ENCODE data around the gene UBAP1L. TPM values are rescaled to one million over a fixed set of nuclear protein-coding genes. Genes with fewer than 3 reads are reported as not detected.
A peak's percentile ranks its signal among the peaks of the same experiment; 100 is the strongest.

The UBAP1L gene
- total RNA-seq, 1 experiment from 2014 or later: 3.0 TPM

DNA sequence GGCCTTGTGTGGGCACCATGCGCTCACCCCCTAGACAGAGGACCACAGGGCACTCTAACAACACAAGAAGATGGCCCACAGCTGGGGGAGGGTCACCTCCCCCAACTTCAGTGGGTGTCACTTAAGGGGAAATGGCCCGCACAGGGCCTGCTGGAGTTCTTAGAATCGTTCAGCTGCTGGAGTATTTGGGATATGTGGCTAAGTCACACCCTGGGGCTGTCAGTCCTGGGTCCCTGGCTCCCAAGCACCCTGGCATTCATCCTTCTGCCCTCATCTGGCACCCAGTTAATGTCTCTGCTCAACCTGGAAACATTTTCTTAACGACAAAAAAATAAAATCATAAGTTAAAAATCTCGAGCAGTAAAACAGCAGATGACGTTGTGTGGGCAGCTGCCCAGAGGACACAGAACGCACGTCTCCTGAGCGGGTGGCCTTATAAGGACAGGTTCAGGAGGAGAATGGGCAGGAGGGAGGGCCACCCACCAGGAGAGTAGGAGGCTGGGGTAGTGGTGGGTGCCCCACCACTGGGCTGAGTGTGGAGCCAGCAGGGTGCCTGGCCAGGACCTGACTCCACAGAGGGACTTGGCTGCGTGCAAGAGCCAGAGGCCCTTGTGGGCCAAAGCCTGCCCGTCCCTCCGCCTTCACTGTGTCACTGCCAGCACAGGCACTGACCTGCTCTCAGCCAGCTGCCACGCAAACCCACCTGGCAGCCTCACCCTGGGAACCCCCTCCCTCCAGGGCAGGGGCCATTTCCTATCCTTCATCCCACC lies 26.9 kb downstream of the UBAP1L start:
- Histone ChIP-seq H3K23ac (ENCODE audit: insufficient read length, low read depth, low read length) (no peak overlapping the region), H2BK15ac (ENCODE audit: low read depth, low read length) (no peak overlapping the region), H4K5ac (ENCODE audit: insufficient read length, low read depth, low read length) (no peak overlapping the region), H3K4me2 (ENCODE audit: insufficient read depth, insufficient read length, low read length) (no peak overlapping the region), H4K8ac (replicated peaks; ENCODE audit: insufficient read length, low read depth, low read length) (no peak overlapping the region), H3K14ac (ENCODE audit: insufficient read depth, low read length) (peak overlapping the region; percentile 45; the same call in 1 of the 2 replicates), H4K20me1 (ENCODE audit: control insufficient read depth, insufficient read depth, insufficient read length) (no peaks in the 10 kb centered on the region), H3K27ac (ENCODE audit: insufficient read length, low read depth, low read length) (no peak overlapping the region), H3K9ac (ENCODE audit: extremely low read depth, insufficient read length, low read length) (no peak overlapping the region), H2BK20ac (ENCODE audit: low read depth, low read length, poor library complexity, severe bottlenecking) (no peak overlapping the region), H3K4ac (ENCODE audit: low read depth, low read length) (no peak overlapping the region), H3K79me1 (ENCODE audit: insufficient read depth, low read depth, low read length, poor library complexity, severe bottlenecking) (no peaks in the 10 kb centered on the region), H4K91ac (ENCODE audit: insufficient read length, low read depth, low read length) (no peak overlapping the region), H3K9me3 (ENCODE audit: control insufficient read depth, low read depth, low read length) (no peaks in the 10 kb centered on the region), H2AFZ (ENCODE audit: low read length) (no peak overlapping the region), H2AK5ac (ENCODE audit: insufficient read length, low read length) (no peak overlapping the region), H2BK120ac (ENCODE audit: low read depth, low read length, poor library complexity, severe bottlenecking) (no peak overlapping the region), H3T11ph (ENCODE audit: low read length) (no peak overlapping the region), H3K27me3 (ENCODE audit: insufficient read depth, low read length) (no peaks in the 10 kb centered on the region), H2BK5ac (ENCODE audit: insufficient read length, low read length) (no peak overlapping the region), H3K23me2 (ENCODE audit: insufficient read length, low read depth, low read length, poor library complexity, severe bottlenecking) (no peaks in the 10 kb centered on the region), H2BK12ac (ENCODE audit: insufficient read length, low read depth, low read length) (no peak overlapping the region), H3K4me1 (ENCODE audit: insufficient read depth, low read length) (peaks cover 7% of the 10 kb centered on the region; the same call in 1 of the 2 replicates), H3K18ac (ENCODE audit: insufficient read length, low read depth, low read length) (no peak overlapping the region), H3K56ac (ENCODE audit: insufficient read length, low read depth, low read length) (no peak overlapping the region), H3K79me2 (ENCODE audit: insufficient read depth, low read length) (no peaks in the 10 kb centered on the region)
- Mint-ChIP-seq H3K36me3 (ENCODE audit: insufficient read depth in 1 of 3, low read depth in 3 of 3) (no peaks in the 10 kb centered on the region), H3K4me1 (peaks cover 53 to 63% of the 10 kb centered on the region in 2 experiments), H3K4me3 (no peak overlapping the region), H3K27me3 (ENCODE audit: low read depth) (peaks cover 7% of the 10 kb centered on the region), H3K9me3 (no peaks in the 10 kb centered on the region; a peak in 1 of 5 replicates), H3K27ac (no peak overlapping the region)
- no CpG with 5 or more reads among the region's 13 CpGs for WGBS (ENCODE audit: extremely low coverage, insufficient read length, low lambda C conversion rate)
- TF ChIP-seq CTCF (conservative IDR thresholded peaks at IDR 0.05): no peak
- DNase-seq: no peak

Data from H9 (cell line).